Immature natural killer cell (primary cell): Measurements from ENCODE around the gene B9D1. TPM values are rescaled to one million over a fixed set of nuclear protein-coding genes. Genes with fewer than 3 reads are reported as not detected.

Experiments used
- DNase-seq, 3 donors: peaks; one replicate each; pipeline ENCODE4 v3.0.0; 2022; ENCODE audit warnings: mixed read lengths in 1 of 3
- H3K27ac Mint-ChIP-seq, 6 donors: one replicate each; pipeline ENCODE4 v1.8.0; 2020; ENCODE audit warnings: mixed read lengths in 6 of 6, mild to moderate bottlenecking in 5 of 6, inconsistent platforms in 4 of 6, moderate library complexity in 3 of 6
- H3K27me3 Mint-ChIP-seq, 3 donors: one replicate each; pipeline ENCODE4 v1.8.0; 2020 to 2021; ENCODE audit warnings: low read depth in 3 of 3, mild to moderate bottlenecking in 3 of 3, mixed read lengths in 3 of 3, moderate library complexity in 3 of 3, inconsistent platforms in 1 of 3
- H3K36me3 Mint-ChIP-seq, 3 donors: one replicate each; pipeline ENCODE4 v1.8.0; 2020; ENCODE audit warnings: mixed read lengths in 3 of 3, inconsistent platforms in 2 of 3, mild to moderate bottlenecking in 2 of 3
- H3K4me1 Mint-ChIP-seq, 2 donors: one replicate each; pipeline ENCODE4 v1.8.0; 2020; ENCODE audit warnings: inconsistent platforms in 2 of 2, mild to moderate bottlenecking in 2 of 2, mixed read lengths in 2 of 2, moderate library complexity in 1 of 2
- H3K4me3 Mint-ChIP-seq, 5 donors: one replicate each; pipeline ENCODE4 v1.8.0; 2020; ENCODE audit warnings: mild to moderate bottlenecking in 5 of 5, mixed read lengths in 5 of 5, inconsistent platforms in 3 of 5, moderate library complexity in 3 of 5
- H3K9me3 Mint-ChIP-seq, 6 donors: one replicate each; pipeline ENCODE4 v1.8.0; 2020; ENCODE audit warnings: mild to moderate bottlenecking in 6 of 6, mixed read lengths in 6 of 6, inconsistent platforms in 4 of 6, moderate library complexity in 3 of 6
- polyA plus RNA-seq, 3 donors: library from polyadenylated mRNA; unstranded; fragments of 300-500 nt; fragmentation: Illumina TruSeq; gene quantifications; one replicate each; pipeline ENCODE4 v1.2.3, GENCODE V29; 2021

Gene B9D1
- polyA plus RNA-seq, 3 donors from 2014 or later = 2.5 to 4.4 (median 2.5) TPM

DNA sequence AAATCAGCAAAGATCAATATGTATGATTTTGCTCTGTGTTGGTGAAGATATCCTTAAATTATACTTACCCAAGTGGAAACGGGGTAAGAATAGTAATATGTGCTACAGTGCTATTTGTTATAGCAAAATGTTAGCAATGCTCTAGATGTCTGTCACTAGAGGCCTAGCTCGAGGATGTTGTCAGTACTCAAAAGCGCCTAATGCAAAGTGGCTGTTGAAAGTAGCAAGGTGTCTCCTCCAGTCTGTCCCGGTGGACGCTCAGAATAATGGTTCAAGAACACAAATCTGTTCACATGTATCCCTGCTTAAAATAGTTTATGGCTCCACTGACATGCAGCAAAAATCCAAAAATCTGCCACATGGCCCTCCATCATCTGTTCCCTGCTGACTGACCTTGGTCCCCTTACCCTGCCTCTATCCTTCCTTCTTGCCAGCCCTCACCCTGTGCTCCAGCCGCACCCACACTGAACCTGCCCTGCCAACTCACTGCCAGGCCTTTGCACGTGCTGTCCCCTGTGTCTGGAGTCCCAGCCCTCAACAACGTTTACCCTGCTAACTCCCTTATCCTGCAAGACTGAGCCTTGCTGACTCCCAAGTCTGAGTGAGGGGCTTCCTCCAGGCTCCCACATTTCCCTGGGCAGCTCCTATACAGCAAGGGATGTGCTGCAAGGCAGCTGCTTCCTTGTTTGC is 38.9 kb upstream of the B9D1 start:
- H3K27ac Mint-ChIP-seq = no peak overlapping the region
- H3K36me3 Mint-ChIP-seq = peaks cover 0 to 8% (median 4%) of the 10 kb centered on the region in 3 donors
- H3K4me3 Mint-ChIP-seq = no peak overlapping the region
- no peaks in the 10 kb centered on the region for H3K9me3 Mint-ChIP-seq
- H3K27me3 Mint-ChIP-seq = peaks cover 0 to 7% (median 3%) of the 10 kb centered on the region in 3 donors
- no peak for DNase-seq
- peaks cover 0 to 4% of the 10 kb centered on the region in 2 donors for H3K4me1 Mint-ChIP-seq

DNA sequence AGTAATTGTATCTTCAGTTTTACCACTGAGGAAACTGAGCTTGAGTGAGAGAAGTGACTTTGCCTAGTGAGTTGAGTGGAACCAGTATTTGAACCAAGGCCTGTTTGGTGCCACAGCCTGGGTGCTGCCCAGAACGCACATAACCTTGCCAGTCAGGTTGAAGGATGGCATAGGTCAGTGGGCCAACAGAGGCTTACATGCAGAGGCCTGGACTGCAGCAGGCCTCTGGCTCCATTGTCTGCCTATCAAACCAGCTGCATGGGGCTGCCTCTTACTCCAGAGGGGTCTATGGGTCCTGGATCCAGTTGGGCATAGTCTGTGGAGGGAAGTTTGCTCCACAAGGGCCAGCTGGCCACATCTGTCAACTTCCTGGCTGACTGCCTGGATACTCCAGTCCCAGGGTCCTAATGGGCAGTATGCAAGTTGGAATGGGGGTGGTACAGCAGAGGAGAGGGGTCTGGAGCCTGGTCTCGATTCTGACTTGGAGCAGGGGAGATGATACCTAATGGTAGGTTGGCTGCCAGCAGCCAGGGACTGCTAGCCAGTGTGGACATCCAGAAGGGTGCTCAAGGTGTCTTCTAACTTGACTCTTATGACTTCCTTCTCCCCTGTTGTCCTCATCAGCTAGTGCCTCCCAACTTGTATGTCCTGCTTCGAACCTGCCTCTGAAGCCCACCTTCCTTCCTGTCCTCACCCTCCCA is 37.4 kb upstream of the B9D1 start:
- Mint-ChIP-seq H3K27ac (peak overlapping the region in 1 of 6 donors; percentile 65), H3K4me1 (peaks cover 0 to 4% of the 10 kb centered on the region in 2 donors), H3K36me3 (peaks cover 0 to 10% (median 4%) of the 10 kb centered on the region in 3 donors), H3K27me3 (peaks cover 0 to 7% (median 3%) of the 10 kb centered on the region in 3 donors), H3K9me3 (no peaks in the 10 kb centered on the region), H3K4me3 (no peak overlapping the region)
- DNase-seq = no peak

DNA sequence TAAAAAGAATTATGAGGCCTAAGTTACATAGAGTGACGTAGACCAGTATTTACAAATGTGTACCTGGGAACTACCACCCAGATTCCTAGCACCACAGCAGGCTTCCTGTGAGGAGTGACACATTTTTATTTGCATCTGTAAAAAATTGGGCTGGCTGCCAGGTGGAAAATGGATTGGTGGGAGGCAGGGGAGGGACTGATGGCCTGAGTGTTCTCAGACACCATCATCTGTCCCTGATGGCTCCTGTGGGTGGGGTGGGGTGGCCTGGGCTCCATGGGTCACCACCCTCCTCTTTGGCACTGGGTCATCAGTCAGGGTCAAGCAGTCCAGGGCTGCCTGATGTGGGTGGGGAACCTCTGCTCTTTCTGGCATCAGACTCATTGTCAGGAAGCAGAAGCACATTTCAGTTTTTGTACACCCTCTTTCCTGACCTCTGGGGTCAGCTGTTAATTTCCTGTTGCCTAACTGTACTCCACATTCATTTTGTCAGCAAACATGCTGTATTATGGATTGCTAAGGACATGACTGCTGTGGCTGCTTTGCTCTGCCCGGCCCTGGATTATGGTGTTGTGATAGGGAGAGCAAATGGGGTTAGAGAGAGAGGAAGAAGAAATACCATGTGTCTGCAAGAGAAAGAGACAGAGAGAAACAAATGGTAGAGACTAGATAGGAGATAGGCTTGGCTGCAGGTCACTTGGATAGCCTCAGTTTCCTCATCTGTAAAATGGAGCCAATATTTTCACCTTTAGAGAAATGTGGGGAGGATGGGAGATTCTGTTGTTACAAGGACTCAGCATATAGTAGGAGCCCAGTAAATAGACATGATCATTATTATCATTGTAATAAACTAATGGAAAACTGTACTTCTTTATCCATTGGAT is 36.0 kb upstream of the B9D1 start:
- Mint-ChIP-seq H3K9me3 (no peaks in the 10 kb centered on the region), H3K36me3 (peaks cover 0 to 10% (median 0%) of the 10 kb centered on the region in 3 donors), H3K27ac (peak overlapping the region in 1 of 6 donors; percentile 38), H3K4me3 (no peak overlapping the region), H3K4me1 (peaks cover 0 to 4% of the 10 kb centered on the region in 2 donors), H3K27me3 (peaks cover 0 to 5% (median 3%) of the 10 kb centered on the region in 3 donors)
- no peak for DNase-seq

DNA sequence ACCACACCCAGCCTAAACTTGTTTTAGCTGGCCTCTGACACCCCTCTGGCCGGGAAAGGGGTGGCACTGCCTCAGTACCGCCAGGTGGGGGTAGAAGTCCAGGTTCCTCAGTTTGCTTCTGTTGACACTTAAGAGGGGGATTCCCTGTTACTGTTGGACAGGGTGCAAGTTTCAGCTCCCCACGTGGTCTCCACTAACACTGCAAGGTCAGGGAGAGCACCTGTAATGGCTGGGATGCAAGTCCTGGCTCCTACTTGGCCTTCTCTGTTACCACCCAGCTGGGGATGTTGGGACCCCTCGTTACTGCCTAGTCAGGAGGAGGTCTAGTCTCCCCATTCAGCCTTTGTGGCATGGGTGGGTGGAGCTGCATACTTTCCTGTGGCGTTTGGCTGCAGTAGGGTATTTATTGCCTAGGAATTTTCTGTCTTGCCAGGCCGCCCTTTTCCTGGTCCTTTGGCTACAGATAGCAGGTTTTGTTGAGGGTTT is 35.1 kb upstream of the B9D1 start:
- Mint-ChIP-seq H3K27ac (no peak overlapping the region), H3K9me3 (no peaks in the 10 kb centered on the region), H3K36me3 (peaks cover 0 to 10% (median 0%) of the 10 kb centered on the region in 3 donors), H3K4me1 (peaks cover 0 to 4% of the 10 kb centered on the region in 2 donors), H3K4me3 (no peak overlapping the region), H3K27me3 (peaks cover 0 to 3% (median 3%) of the 10 kb centered on the region in 3 donors)
- no peak for DNase-seq

DNA sequence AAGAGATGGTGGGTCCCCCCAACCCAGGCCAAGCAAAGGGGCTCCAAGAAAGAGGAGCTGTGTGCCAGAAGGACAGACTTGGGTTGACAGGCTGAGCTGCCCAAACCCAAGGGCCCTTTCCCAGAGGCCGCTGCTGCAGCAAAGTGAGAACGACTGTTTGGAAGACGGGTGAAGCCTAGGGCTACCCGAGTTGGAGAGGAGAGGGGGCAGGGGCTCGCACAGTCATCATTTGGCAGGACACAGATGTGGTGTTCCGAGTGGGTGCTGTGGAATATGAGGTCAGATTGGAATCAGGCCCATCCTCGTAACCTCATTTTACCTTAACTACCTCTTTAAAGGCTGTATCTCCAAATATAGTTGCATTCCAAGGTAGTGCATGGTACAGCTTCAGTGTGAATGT is 29.8 kb upstream of the B9D1 start:
- Mint-ChIP-seq H3K27me3 (peaks cover 0 to 2% (median 0%) of the 10 kb centered on the region in 3 donors), H3K4me3 (no peak overlapping the region), H3K4me1 (peaks cover 0 to 2% of the 10 kb centered on the region in 2 donors), H3K36me3 (peaks cover 0 to 7% (median 0%) of the 10 kb centered on the region in 3 donors), H3K27ac (peak overlapping the region in 1 of 6 donors; percentile 65), H3K9me3 (no peaks in the 10 kb centered on the region)
- no peak for DNase-seq

GRCh38 chr17:19391432-19391831 is 28.9 kb upstream of the B9D1 start:
- no peak overlapping the region for H3K4me3 Mint-ChIP-seq
- H3K27me3 Mint-ChIP-seq = peaks cover 0 to 2% (median 0%) of the 10 kb centered on the region in 3 donors
- no peaks in the 10 kb centered on the region for H3K9me3 Mint-ChIP-seq
- H3K4me1 Mint-ChIP-seq = peaks cover 0 to 2% of the 10 kb centered on the region in 2 donors
- H3K36me3 Mint-ChIP-seq = peaks cover 0 to 1% (median 0%) of the 10 kb centered on the region in 3 donors
- DNase-seq = no peak
- no peak overlapping the region for H3K27ac Mint-ChIP-seq

DNA sequence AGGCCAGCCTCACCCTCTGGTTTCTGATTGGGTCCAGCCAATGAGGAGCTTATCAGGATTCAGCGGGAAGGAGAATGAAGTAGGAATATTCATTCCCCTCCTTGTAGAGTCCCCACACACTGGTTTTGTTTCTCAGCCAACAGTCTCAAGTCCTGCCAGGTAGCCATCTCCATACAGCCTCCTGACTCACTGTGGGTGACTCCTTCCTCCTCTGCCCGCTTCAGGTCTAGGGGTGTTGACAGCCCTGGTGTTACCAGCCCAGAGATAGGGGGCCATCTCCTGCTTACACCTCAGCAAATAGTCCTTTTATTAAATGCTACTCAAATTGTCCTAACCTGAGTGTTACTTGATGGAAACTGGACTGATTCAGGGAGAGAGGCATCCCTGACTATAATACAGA is 28.4 kb upstream of the B9D1 start:
- H3K27ac Mint-ChIP-seq = peak overlapping the region in 2 of 6 donors; percentile 25 to 53
- H3K4me1 Mint-ChIP-seq = peaks cover 0 to 4% of the 10 kb centered on the region in 2 donors
- H3K36me3 Mint-ChIP-seq = no peaks in the 10 kb centered on the region
- peaks cover 0 to 2% (median 0%) of the 10 kb centered on the region in 3 donors for H3K27me3 Mint-ChIP-seq
- H3K4me3 Mint-ChIP-seq = no peak overlapping the region
- H3K9me3 Mint-ChIP-seq = no peaks in the 10 kb centered on the region
- DNase-seq = no peak

GRCh38 chr17:19388791-19389785 is 26.6 kb upstream of the B9D1 start:
- Mint-ChIP-seq H3K27ac (peak overlapping the region in 1 of 6 donors; percentile 19), H3K4me1 (peaks cover 9 to 14% of the 10 kb centered on the region in 2 donors), H3K4me3 (no peak overlapping the region), H3K27me3 (peaks cover 0 to 2% (median 0%) of the 10 kb centered on the region in 3 donors), H3K36me3 (peaks cover 0 to 6% (median 6%) of the 10 kb centered on the region in 3 donors), H3K9me3 (no peaks in the 10 kb centered on the region)
- DNase-seq = no peak

DNA sequence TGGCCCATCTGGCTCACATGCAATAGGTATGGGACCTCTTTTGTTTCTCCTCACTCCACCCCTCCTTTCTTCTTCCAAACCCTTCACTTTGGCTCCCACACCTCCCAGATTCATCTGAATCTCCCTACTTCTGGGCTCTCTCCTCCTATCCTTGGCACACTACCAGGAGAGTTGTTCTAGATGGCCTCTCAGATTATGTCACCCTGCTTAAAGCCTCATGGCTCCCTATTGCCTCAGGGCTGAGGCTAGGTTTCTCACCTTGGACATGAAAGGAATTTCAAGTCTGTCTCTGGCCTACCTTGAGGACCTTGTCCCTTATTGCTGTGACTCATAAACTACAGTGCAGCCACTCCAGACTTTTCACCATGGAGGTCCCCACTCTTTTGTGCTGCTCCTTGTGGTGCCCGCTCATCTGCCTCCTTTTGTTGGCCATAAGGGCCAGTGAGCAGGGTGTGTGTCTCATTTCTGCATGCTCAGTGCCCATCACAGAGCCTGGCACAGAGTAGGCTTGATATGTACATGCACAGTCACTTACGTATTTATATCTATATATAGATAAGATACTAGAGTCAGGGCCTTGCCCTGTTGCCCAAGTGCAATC is 25.5 kb upstream of the B9D1 start:
- Mint-ChIP-seq H3K9me3 (no peaks in the 10 kb centered on the region), H3K4me3 (no peak overlapping the region), H3K27me3 (peaks cover 0 to 2% (median 0%) of the 10 kb centered on the region in 3 donors), H3K4me1 (peaks cover 11 to 14% of the 10 kb centered on the region in 2 donors), H3K36me3 (peaks cover 0 to 13% (median 6%) of the 10 kb centered on the region in 3 donors), H3K27ac (peak overlapping the region in 4 of 6 donors; percentile 15 to 80 (median 52))
- no peak for DNase-seq

- Mint-ChIP-seq H3K4me3 (peak within 1 kb of the TSS in 1 of 5 donors; percentile 20), H3K9me3 (no peaks in the 10 kb centered on the region), H3K36me3 (peaks cover 0 to 13% (median 6%) of the 10 kb centered on the region in 3 donors), H3K27ac (peak within 1 kb of the TSS in 4 of 6 donors; percentile 15 to 80 (median 52)), H3K27me3 (peaks cover 0 to 2% (median 0%) of the 10 kb centered on the region in 3 donors), H3K4me1 (peaks cover 11 to 14% of the 10 kb centered on the region in 2 donors)
- no peak for DNase-seq
Observed at GRCh38 chr17:19386974-19387920, 24.7 kb upstream of the B9D1 start, which contains the start of gene MFAP4. MFAP4 (minus strand) TSS chr17:19387190; CDS start chr17:19387155, 35 bp downstream.
